ENCODE results near the gene FARS2. TPM values are rescaled to one million over a fixed set of nuclear protein-coding genes. Genes with fewer than 3 reads are reported as not detected.

Gene FARS2
- polyA plus RNA-seq, 1 experiment, result 17.9 TPM

GRCh38 chr6:5276581-5276980, 15.3 kb downstream of the FARS2 start:
- no peak for DNase-seq (ENCODE audit: low read depth)
- H3K27me3 ChIP-seq (ENCODE audit: control insufficient read depth, insufficient read depth, low read length), result no peaks in the 10 kb centered on the region
- CTCF ChIA-PET, result interaction anchor here (1.4 to 1.8 kb wide), 3 partner anchors 10 to 11 kb away, joined by 3 to 6 read pairs (median 4); no protein-coding TSS in a partner anchor
- TF ChIP-seq, protein P1, sequence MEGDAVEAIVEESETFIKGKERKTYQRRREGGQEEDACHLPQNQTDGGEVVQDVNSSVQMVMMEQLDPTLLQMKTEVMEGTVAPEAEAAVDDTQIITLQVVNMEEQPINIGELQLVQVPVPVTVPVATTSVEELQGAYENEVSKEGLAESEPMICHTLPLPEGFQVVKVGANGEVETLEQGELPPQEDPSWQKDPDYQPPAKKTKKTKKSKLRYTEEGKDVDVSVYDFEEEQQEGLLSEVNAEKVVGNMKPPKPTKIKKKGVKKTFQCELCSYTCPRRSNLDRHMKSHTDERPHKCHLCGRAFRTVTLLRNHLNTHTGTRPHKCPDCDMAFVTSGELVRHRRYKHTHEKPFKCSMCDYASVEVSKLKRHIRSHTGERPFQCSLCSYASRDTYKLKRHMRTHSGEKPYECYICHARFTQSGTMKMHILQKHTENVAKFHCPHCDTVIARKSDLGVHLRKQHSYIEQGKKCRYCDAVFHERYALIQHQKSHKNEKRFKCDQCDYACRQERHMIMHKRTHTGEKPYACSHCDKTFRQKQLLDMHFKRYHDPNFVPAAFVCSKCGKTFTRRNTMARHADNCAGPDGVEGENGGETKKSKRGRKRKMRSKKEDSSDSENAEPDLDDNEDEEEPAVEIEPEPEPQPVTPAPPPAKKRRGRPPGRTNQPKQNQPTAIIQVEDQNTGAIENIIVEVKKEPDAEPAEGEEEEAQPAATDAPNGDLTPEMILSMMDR (IDR thresholded peaks at IDR 0.05; ENCODE audit: insufficient read depth, low read depth, low read length), result no peak
- H3K36me3 ChIP-seq (ENCODE audit: control insufficient read depth, insufficient read depth, low read length), result no peaks in the 10 kb centered on the region
- no peak overlapping the region for H3K4me3 ChIP-seq (ENCODE audit: low read depth, low read length)
- POLR2A ChIA-PET, result no interaction called here

- no peaks in the 10 kb centered on the region for H3K27me3 ChIP-seq (ENCODE audit: control insufficient read depth, insufficient read depth, low read length)
- CTCF ChIA-PET, result interaction anchor here (0.6 to 1.8 kb wide), 4 partner anchors 10 to 390 kb away, joined by 3 to 6 read pairs (median 4); no protein-coding TSS in a partner anchor
- no peak for DNase-seq (ENCODE audit: low read depth)
- no peak overlapping the region for H3K4me3 ChIP-seq (ENCODE audit: low read depth, low read length)
- POLR2A ChIA-PET, result no interaction called here
- no peaks in the 10 kb centered on the region for H3K36me3 ChIP-seq (ENCODE audit: control insufficient read depth, insufficient read depth, low read length)
- TF ChIP-seq, protein P1 (IDR thresholded peaks at IDR 0.05; ENCODE audit: insufficient read depth, low read depth, low read length), result no peak
Observed at GRCh38 chr6:5277589-5277988, 16.3 kb downstream of the FARS2 start.

- ChIA-PET CTCF (interaction anchor here (1.7 kb wide), 1 partner anchor 12 kb away, joined by 4 read pairs; no protein-coding TSS in a partner anchor), POLR2A (no interaction called here)
- H3K4me3 ChIP-seq (ENCODE audit: low read depth, low read length), result no peak overlapping the region
- no peak for DNase-seq (ENCODE audit: low read depth)
- H3K27me3 ChIP-seq (ENCODE audit: control insufficient read depth, insufficient read depth, low read length), result no peaks in the 10 kb centered on the region
- no peaks in the 10 kb centered on the region for H3K36me3 ChIP-seq (ENCODE audit: control insufficient read depth, insufficient read depth, low read length)
- TF ChIP-seq, protein P1 (IDR thresholded peaks at IDR 0.05; ENCODE audit: insufficient read depth, low read depth, low read length), result no peak
Observed at GRCh38 chr6:5278047-5278446, 16.7 kb downstream of the FARS2 start.

GRCh38 chr6:5278565-5279120, 17.3 kb downstream of the FARS2 start:
- ChIA-PET CTCF (no interaction called here), POLR2A (no interaction called here)
- Histone ChIP-seq H3K4me3 (ENCODE audit: low read depth, low read length) (no peak overlapping the region), H3K27me3 (ENCODE audit: control insufficient read depth, insufficient read depth, low read length) (no peaks in the 10 kb centered on the region), H3K36me3 (ENCODE audit: control insufficient read depth, insufficient read depth, low read length) (no peaks in the 10 kb centered on the region)
- TF ChIP-seq, protein P1 (IDR thresholded peaks at IDR 0.05; ENCODE audit: insufficient read depth, low read depth, low read length), result no peak
- no peak for DNase-seq (ENCODE audit: low read depth)

DNA sequence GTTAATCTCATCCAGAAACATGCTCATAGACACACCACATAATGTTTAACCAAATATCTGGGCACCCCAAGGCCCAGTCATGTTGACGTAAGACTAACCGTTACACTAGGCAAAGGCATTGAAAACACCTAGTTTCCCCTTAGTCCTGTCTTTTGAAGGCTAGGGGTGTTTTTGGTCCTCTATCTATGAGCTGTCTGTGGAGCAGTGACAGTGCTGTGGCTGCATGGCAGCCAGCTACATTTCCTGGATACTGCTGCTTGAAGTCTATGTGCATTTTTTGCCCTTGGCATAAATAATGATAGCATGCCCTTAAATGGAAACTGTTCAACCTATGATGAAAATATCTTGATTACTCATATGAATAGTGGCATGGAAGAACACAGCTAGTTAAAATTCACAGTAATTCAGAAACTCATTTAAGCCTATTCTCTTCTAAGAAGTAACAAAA, 18.6 kb downstream of the FARS2 start:
- CTCF ChIA-PET, result no interaction called here
- POLR2A ChIA-PET, result no interaction called here
- no peaks in the 10 kb centered on the region for H3K36me3 ChIP-seq (ENCODE audit: control insufficient read depth, insufficient read depth, low read length)
- H3K27me3 ChIP-seq (ENCODE audit: control insufficient read depth, insufficient read depth, low read length), result no peaks in the 10 kb centered on the region
- TF ChIP-seq, protein P1 (IDR thresholded peaks at IDR 0.05; ENCODE audit: insufficient read depth, low read depth, low read length), result no peak
- no peak overlapping the region for H3K4me3 ChIP-seq (ENCODE audit: low read depth, low read length)
- no peak for DNase-seq (ENCODE audit: low read depth)
